ENCODE measurements around the gene B4GALNT3.
A peak's percentile ranks its signal among the peaks of the same experiment; 100 is the strongest.

The B4GALNT3 gene

GRCh38 chr12:526089-526488 is 66.3 kb downstream of the B4GALNT3 start:
- H3K27ac ChIP-seq: no peak overlapping the region
- POLR2A ChIA-PET (ENCODE audit: low non-redundant PET): no interaction called here
- DNase-seq (ENCODE audit: low spot score): no peak
- CTCF ChIA-PET: no interaction called here
- no peak for TF ChIP-seq CTCF (conservative IDR thresholded peaks at IDR 0.05; ENCODE audit: low read depth)

- ChIA-PET CTCF (interaction anchor here (0.7 kb wide), 1 partner anchor 581 kb away, joined by 5 read pairs; no protein-coding TSS in a partner anchor), POLR2A (ENCODE audit: low non-redundant PET) (no interaction called here)
- DNase-seq (ENCODE audit: low spot score): no peak
- H3K27ac ChIP-seq: no peak overlapping the region
- no peak for TF ChIP-seq CTCF (conservative IDR thresholded peaks at IDR 0.05; ENCODE audit: low read depth)
Observed at GRCh38 chr12:527241-527640, 67.5 kb downstream of the B4GALNT3 start.

GRCh38 chr12:527729-528128 is 68.0 kb downstream of the B4GALNT3 start:
- POLR2A ChIA-PET (ENCODE audit: low non-redundant PET): no interaction called here
- CTCF ChIA-PET: interaction anchor here (0.7 kb wide), 1 partner anchor 580 kb away, joined by 5 read pairs; no protein-coding TSS in a partner anchor
- no peak for DNase-seq (ENCODE audit: low spot score)
- H3K27ac ChIP-seq: no peak overlapping the region
- no peak for TF ChIP-seq CTCF (conservative IDR thresholded peaks at IDR 0.05; ENCODE audit: low read depth)

GRCh38 chr12:530308-530707 is 70.6 kb downstream of the B4GALNT3 start:
- DNase-seq (ENCODE audit: low spot score): peak; percentile 65
- no peak overlapping the region for H3K27ac ChIP-seq
- ChIA-PET CTCF (interaction anchor here (1.2 kb wide), 1 partner anchor 17 kb away, joined by 3 read pairs; no protein-coding TSS in a partner anchor), POLR2A (ENCODE audit: low non-redundant PET) (no interaction called here)
- no peak for TF ChIP-seq CTCF (conservative IDR thresholded peaks at IDR 0.05; ENCODE audit: low read depth)

GRCh38 chr12:530821-531220 is 71.1 kb downstream of the B4GALNT3 start:
- ChIA-PET CTCF (interaction anchor here (0.6 to 1.2 kb wide), 2 partner anchors 17 to 44 kb away, joined by 3 read pairs; no protein-coding TSS in a partner anchor), POLR2A (ENCODE audit: low non-redundant PET) (no interaction called here)
- DNase-seq (ENCODE audit: low spot score): no peak
- no peak overlapping the region for H3K27ac ChIP-seq
- TF ChIP-seq CTCF (conservative IDR thresholded peaks at IDR 0.05; ENCODE audit: low read depth): no peak

- ChIA-PET CTCF (interaction anchor here (1.1 kb wide), 1 partner anchor 90 kb away, joined by 3 read pairs; no protein-coding TSS in a partner anchor), POLR2A (ENCODE audit: low non-redundant PET) (no interaction called here)
- H3K27ac ChIP-seq: no peak overlapping the region
- TF ChIP-seq CTCF (conservative IDR thresholded peaks at IDR 0.05; ENCODE audit: low read depth): no peak
- DNase-seq (ENCODE audit: low spot score): no peak
Observed at GRCh38 chr12:531951-532585, 72.3 kb downstream of the B4GALNT3 start.

Measured in RWPE1 (cell line).